IgD-negative memory B cell (primary cell): ENCODE results near the gene CSNK1G3. TPM values are rescaled to one million over a fixed set of nuclear protein-coding genes. Genes with fewer than 3 reads are reported as not detected.

ENCODE experiments used
- H3K27ac Mint-ChIP-seq, 3 donors: one replicate each; pipeline ENCODE4 v1.8.0; 2020 to 2022; ENCODE audit warnings: mild to moderate bottlenecking in 3 of 3, mixed read lengths in 3 of 3, moderate library complexity in 1 of 3
- H3K27me3 Mint-ChIP-seq: one replicate; pipeline ENCODE4 v1.8.0; 2021; ENCODE audit warnings: mixed read lengths
- H3K36me3 Mint-ChIP-seq: one replicate; pipeline ENCODE4 v1.8.0; 2020; ENCODE audit warnings: mild to moderate bottlenecking, mixed read lengths
- H3K4me1 Mint-ChIP-seq, 3 donors: one replicate each; pipeline ENCODE4 v1.8.0; 2020 to 2022; ENCODE audit warnings: mixed read lengths in 3 of 3, mild to moderate bottlenecking in 1 of 3
- H3K4me3 Mint-ChIP-seq, 4 donors: one replicate each; pipeline ENCODE4 v1.8.0; 2020 to 2022; ENCODE audit warnings: mild to moderate bottlenecking in 4 of 4, mixed read lengths in 4 of 4, moderate library complexity in 3 of 4
- H3K9me3 Mint-ChIP-seq, 3 donors: one replicate each; pipeline ENCODE4 v1.8.0; 2020 to 2021; ENCODE audit warnings: mixed read lengths in 3 of 3, mild to moderate bottlenecking in 1 of 3
- polyA plus RNA-seq: library from polyadenylated mRNA; unstranded; fragments of 300-500 nt; fragmentation: Illumina TruSeq; gene quantifications from one replicate; pipeline ENCODE4 v1.2.3, GENCODE V29; 2021

Gene CSNK1G3
- polyA plus RNA-seq, 1 donor from 2014 or later = 53.6 TPM

DNA sequence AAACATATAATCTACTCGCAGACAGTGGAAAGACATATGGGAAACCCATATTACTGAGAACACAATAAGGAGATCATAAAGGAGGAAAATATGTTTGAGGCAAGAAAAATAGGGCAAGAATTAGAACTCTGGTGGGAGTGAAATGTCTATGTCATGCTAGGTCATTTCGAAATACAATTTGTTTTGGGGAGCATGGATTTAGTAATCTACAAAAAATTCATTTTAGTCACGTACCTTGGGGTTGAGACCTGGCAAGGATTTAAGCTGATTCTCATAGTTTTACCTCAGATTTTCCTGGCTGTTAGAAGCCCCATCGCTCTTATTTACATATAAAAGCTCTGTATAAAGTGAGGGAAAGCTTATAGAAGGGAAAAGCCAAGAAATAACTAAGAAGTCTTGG is 11.5 kb upstream of the CSNK1G3 start:
- H3K36me3 Mint-ChIP-seq = no peaks in the 10 kb centered on the region
- H3K4me1 Mint-ChIP-seq = no peaks in the 10 kb centered on the region
- H3K27ac Mint-ChIP-seq = peak overlapping the region in 1 of 3 donors; percentile 10
- peaks cover 0 to 2% (median 0%) of the 10 kb centered on the region in 3 donors for H3K9me3 Mint-ChIP-seq
- H3K4me3 Mint-ChIP-seq = no peak overlapping the region
- no peaks in the 10 kb centered on the region for H3K27me3 Mint-ChIP-seq

DNA sequence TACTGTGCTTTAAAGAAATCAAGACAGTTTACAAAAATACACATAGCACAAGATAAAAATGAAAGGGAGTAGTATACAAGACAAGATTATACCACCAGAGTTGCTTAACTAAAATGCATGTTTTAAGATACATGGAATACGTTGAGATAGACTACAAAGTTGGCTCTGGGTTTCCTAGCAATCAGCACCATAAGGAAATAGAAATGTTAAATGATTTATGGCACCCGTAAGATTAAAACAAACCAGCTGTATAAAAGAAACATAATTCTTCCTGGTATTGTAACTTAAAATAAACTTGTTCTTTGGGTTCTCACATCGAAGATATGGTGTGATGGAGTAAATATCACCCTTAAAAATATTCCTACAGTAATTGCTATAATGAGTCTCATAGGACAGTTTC is 9.9 kb upstream of the CSNK1G3 start:
- Mint-ChIP-seq H3K36me3 (peaks cover 2% of the 10 kb centered on the region), H3K9me3 (peaks cover 0 to 2% (median 0%) of the 10 kb centered on the region in 3 donors), H3K4me1 (no peaks in the 10 kb centered on the region), H3K27ac (no peak overlapping the region), H3K27me3 (no peaks in the 10 kb centered on the region), H3K4me3 (no peak overlapping the region)

DNA sequence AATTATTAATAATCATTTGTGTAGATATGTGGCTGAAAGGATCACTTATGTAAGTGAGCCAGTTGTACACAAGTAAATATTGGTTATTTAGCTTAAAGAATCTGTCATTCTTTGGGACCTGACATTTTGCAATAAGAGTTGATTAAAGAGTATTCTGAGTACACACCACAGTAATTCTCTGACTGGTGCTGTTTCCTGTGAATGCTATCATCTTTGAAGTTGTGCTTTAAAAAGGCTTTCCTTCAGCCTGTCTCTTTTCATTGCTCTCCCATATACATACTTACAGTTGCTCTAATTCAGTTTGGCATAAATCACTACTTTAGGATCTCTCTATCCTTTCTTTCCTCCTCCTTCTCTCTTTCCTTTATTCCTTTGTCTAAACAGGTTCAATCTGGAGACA is 8.7 kb upstream of the CSNK1G3 start:
- Mint-ChIP-seq H3K9me3 (peaks cover 0 to 2% (median 0%) of the 10 kb centered on the region in 3 donors), H3K4me1 (no peaks in the 10 kb centered on the region), H3K36me3 (peaks cover 2% of the 10 kb centered on the region), H3K27me3 (no peaks in the 10 kb centered on the region), H3K4me3 (no peak overlapping the region), H3K27ac (no peak overlapping the region)

DNA sequence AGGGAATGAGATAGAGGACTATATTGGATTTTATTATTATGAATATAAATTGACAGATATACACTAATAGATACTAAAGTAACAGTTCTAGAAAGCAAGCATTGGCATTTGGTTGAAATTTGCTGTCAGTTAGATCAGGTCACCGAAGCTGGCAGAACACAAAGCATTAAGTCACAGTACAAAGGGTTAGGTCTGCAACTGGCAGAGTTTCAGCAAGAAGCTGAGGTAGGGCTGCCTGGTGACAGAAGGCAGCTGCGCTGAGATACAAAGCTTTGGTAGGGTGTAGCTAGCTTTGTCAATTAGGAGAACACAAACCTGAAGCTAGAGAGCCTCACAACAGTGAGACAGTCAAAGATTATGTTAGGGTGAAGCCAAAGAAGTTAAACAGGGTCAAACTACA is 6.3 kb upstream of the CSNK1G3 start:
- H3K4me1 Mint-ChIP-seq = no peaks in the 10 kb centered on the region
- peaks cover 2% of the 10 kb centered on the region for H3K36me3 Mint-ChIP-seq
- H3K4me3 Mint-ChIP-seq = no peak overlapping the region
- H3K9me3 Mint-ChIP-seq = no peaks in the 10 kb centered on the region
- H3K27ac Mint-ChIP-seq = no peak overlapping the region
- no peaks in the 10 kb centered on the region for H3K27me3 Mint-ChIP-seq

DNA sequence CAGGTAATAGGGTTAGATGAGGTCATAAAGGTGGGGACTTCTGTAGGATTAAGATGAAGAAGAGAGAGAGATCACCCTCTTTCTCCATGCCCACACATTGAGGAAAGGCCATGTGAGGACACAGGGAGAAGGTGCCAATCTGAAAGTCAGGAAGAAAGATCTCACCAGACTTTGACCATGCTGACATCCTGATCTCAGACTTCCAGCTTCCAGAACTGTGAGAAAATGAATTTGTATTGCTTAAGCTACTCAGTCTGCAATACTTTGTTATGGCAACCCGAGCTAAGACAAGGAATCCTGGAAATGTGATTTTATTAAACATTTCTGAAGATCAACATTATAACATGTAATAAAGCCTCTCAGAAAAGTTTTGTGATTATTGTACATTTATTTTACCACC is 3.5 kb upstream of the CSNK1G3 start:
- Mint-ChIP-seq H3K9me3 (no peaks in the 10 kb centered on the region), H3K4me1 (peaks cover 7 to 11% (median 9%) of the 10 kb centered on the region in 3 donors), H3K4me3 (no peak overlapping the region), H3K27ac (no peak overlapping the region), H3K36me3 (peaks cover 2% of the 10 kb centered on the region), H3K27me3 (no peaks in the 10 kb centered on the region)

DNA sequence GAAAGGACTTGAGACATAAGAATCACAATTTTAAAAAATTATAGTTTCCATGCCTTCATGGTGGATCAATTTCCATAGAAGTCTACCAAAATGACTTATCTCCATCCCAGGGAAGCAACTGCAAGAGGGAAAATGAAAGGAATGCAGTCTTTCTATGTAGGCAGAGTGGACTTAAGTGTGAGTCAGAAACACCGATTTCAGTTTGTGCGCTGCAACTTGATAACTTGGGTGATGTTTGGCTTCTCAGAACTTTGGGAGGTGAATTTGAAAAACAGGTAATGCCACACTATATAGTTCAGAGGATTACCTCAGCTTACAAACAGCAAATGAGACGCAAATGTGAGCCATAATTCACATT is 708 bp upstream of the CSNK1G3 start:
- peaks cover 25 to 36% (median 29%) of the 10 kb centered on the region in 3 donors for H3K4me1 Mint-ChIP-seq
- no peaks in the 10 kb centered on the region for H3K9me3 Mint-ChIP-seq
- peak overlapping the region; percentile 98 to 100 (median 100) for H3K4me3 Mint-ChIP-seq
- no peaks in the 10 kb centered on the region for H3K36me3 Mint-ChIP-seq
- no peaks in the 10 kb centered on the region for H3K27me3 Mint-ChIP-seq
- peak overlapping the region; percentile 95 to 100 (median 96) for H3K27ac Mint-ChIP-seq

DNA sequence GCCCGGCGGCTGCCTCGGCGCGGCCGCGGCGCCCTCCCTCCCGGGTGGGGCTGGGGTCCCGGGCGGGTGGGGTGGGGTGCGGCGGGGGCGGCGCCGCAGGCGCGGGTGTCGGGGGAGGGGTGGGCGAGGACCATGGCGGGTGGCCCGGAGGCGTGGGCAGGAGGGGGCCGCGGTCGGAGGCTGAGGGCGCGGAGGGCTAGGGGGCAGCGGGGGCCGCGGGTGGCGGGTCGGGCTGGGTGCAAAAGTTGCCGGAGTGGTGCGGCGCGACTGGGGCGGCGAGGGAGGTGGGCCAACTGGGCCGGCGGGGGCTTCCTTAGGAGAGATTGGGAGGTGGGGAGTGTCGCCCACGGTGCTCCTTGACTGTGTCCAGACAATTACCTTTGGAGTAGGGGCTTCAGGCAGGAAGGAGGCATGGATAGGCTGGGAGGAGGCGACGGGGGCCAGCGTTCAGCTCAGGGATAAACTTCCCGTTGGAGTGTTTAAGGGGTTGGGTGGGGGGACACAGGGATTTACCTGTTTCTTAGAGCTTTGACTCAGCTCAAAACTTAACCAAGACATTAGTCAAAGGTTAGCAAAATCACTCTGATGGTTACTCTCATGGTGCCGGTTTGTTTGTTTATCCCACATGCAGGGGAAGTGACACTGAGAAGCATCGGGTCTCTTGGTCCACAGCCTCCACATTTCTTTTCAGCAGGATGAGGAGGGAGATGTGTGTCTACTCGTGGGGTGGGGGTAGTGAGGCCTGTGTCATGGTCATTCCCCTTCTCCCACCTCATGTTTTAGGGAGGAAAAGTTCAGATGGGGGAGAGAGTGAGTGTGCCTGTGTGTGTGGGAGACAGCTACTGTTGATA is 859 bp downstream of the CSNK1G3 start:
- Mint-ChIP-seq H3K9me3 (no peaks in the 10 kb centered on the region), H3K27ac (peak overlapping the region; percentile 82 to 97 (median 92)), H3K27me3 (no peaks in the 10 kb centered on the region), H3K4me3 (peak overlapping the region; percentile 94 to 99 (median 98)), H3K4me1 (peaks cover 36 to 49% (median 38%) of the 10 kb centered on the region in 3 donors), H3K36me3 (no peaks in the 10 kb centered on the region)

DNA sequence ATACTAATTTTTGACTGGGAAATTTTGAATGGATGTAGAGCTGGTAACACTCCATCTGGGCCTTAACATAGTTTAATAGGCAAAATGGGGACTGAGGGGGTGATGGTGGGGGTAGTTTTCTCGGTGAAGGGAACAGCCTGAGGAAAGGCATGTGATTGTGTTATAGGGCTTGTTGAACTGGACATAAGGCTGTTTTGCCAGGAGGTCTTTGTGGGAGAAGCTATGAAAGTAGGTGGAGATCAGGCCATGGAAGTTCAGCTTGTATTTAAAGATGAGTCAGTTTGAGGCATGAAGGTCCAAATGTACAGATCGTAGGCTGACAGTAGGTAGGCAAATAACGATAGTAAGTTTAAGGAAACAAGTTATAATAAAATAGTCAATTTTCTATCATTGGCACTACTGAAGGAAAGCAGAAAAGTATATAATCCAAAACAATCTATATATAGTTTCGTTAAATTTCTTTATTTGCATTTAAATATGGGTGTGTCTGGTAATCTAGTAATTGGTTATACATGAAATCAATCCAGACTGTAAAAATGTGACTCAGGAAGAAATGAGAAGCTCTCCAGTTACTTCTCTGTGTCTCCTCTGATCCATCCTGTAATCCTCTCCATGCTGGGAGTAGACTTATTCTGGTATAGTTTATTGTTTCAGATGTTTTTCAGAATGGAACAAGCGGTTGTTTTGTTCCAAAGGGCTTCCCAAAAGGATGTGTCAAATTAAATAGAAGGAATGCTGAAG is 2.8 kb downstream of the CSNK1G3 start:
- H3K4me3 Mint-ChIP-seq = peak overlapping the region; percentile 46 to 69 (median 60)
- H3K27ac Mint-ChIP-seq = peak overlapping the region; percentile 22 to 87 (median 79)
- no peaks in the 10 kb centered on the region for H3K9me3 Mint-ChIP-seq
- H3K4me1 Mint-ChIP-seq = peaks cover 48 to 62% (median 51%) of the 10 kb centered on the region in 3 donors
- no peaks in the 10 kb centered on the region for H3K36me3 Mint-ChIP-seq
- no peaks in the 10 kb centered on the region for H3K27me3 Mint-ChIP-seq

DNA sequence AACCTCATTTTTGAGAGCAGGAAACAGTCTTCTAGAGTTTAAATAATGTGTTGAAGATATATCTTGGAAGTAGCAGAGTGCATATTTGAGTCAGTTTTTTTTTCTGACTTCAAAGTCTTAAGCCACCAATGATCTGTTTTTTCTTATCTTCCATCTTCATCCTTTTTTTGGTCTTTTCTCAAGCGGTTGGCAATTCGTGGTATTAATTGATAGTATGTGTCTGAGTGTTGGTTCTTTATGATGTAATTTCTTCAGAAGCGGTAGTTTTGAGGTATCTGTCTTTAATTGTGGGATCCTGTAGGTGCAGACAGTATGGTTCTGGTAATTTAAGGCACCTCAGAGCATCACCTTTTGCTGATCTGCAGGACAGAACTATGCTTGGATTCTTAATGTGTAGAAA is 3.9 kb downstream of the CSNK1G3 start:
- peaks cover 54 to 67% (median 57%) of the 10 kb centered on the region in 3 donors for H3K4me1 Mint-ChIP-seq
- peak overlapping the region in 3 of 4 donors; percentile 43 to 86 (median 48) for H3K4me3 Mint-ChIP-seq
- H3K27me3 Mint-ChIP-seq = no peaks in the 10 kb centered on the region
- H3K27ac Mint-ChIP-seq = peak overlapping the region; percentile 5 to 55 (median 10)
- no peaks in the 10 kb centered on the region for H3K9me3 Mint-ChIP-seq
- H3K36me3 Mint-ChIP-seq = no peaks in the 10 kb centered on the region

DNA sequence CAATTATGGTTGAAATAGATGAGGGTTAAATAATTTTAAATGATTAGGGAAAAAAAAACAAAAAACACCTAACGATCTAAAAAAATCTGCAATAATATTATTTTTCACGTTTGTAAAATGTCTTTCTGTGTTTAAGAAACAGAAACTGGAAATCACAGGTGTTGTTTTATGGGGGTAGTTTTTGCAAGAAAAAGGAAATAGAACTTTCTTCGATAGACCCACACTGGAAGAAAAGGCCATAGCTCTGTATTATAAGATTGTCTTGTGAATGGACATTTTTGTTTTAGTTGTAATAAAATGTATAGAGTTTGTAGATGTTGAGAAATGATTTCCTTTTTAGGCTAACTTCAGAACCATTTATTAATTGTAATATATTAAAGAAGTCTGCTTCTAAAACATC is 5.5 kb downstream of the CSNK1G3 start:
- Mint-ChIP-seq H3K4me3 (peak overlapping the region in 3 of 4 donors; percentile 65 to 75 (median 71)), H3K27me3 (no peaks in the 10 kb centered on the region), H3K9me3 (no peaks in the 10 kb centered on the region), H3K36me3 (no peaks in the 10 kb centered on the region), H3K4me1 (peaks cover 57 to 64% (median 58%) of the 10 kb centered on the region in 3 donors), H3K27ac (peak overlapping the region; percentile 30 to 90 (median 71))

DNA sequence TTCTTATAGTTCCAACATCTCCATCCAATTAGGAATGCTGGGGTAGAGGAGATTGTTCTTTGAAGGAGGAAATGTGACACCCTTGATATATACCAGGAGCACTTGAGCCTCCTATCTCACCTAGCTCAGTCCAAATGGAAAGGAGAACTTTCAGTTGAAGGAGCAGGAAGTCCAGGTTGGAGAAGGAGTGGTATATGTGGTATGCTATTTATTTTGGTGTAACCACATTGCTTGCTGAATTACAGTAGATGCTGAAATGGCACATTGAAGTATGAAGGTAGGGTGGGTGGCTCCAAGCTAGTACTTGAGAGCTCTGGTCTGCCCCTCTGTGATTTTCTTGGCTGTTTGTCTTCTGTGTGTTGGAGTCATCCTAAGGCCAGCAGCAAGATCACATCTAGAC is 6.1 kb downstream of the CSNK1G3 start:
- Mint-ChIP-seq H3K27ac (peak overlapping the region; percentile 30 to 90 (median 71)), H3K4me3 (peak overlapping the region; percentile 6 to 83 (median 66)), H3K36me3 (no peaks in the 10 kb centered on the region), H3K4me1 (peaks cover 58 to 65% (median 61%) of the 10 kb centered on the region in 3 donors), H3K9me3 (no peaks in the 10 kb centered on the region), H3K27me3 (no peaks in the 10 kb centered on the region)

DNA sequence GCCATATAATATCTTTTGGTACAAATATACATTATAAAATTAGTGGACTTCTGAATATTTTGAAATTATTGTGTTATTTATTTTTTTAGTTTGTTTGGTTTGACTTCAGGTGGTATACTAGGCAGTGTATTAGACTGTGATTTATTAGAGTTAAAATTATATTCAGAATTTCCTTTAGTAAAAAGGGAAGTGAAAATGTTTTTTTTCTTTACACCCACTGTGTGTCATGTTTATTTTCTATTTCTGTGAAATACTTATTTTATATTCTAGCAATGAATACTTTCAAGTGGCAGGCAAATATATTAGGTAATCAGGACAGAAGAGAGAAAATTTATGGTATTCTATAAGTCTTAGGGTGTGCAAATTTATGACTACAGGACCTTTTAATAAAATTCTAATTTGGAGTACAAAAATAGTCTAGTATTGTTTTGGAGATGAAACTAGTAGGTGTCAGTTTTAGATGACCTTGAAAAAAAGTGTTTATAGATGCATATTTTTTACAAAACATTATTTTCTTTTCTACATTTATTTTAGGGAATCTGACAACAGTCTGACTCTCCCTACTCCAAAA is 8.8 kb downstream of the CSNK1G3 start:
- Mint-ChIP-seq H3K36me3 (no peaks in the 10 kb centered on the region), H3K27me3 (no peaks in the 10 kb centered on the region), H3K9me3 (no peaks in the 10 kb centered on the region)

DNA sequence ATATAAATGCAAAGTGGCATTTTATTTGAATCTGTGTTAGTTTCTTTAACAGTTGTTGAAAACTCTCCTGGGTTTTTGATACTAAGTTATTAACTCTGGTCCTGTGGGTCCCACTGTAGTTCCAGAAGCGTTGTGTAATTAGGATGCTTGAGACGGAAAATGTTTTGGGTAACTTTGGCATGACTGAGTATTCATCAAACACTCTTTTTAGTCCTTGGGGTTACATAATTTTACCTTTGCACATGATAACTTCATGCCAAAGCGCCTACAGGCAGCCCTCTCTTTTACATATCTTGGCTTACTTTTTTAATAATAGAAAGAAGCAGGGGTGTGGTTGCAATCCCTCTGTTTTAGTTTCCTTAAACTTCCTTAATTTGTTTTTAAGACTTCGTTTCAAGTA is 12.2 kb downstream of the CSNK1G3 start:
- no peaks in the 10 kb centered on the region for H3K9me3 Mint-ChIP-seq
- no peaks in the 10 kb centered on the region for H3K27me3 Mint-ChIP-seq
- peaks cover 59 to 71% (median 60%) of the 10 kb centered on the region in 3 donors for H3K4me1 Mint-ChIP-seq
- H3K36me3 Mint-ChIP-seq = no peaks in the 10 kb centered on the region
- peak overlapping the region in 3 of 4 donors; percentile 39 to 67 (median 59) for H3K4me3 Mint-ChIP-seq
- no peak overlapping the region for H3K27ac Mint-ChIP-seq

More for the DNA sequence above, 8.8 kb downstream of the CSNK1G3 start:
- H3K27ac Mint-ChIP-seq = peak overlapping the region in 2 of 3 donors; percentile 55 to 85
- H3K4me3 Mint-ChIP-seq = peak overlapping the region; percentile 64 to 92 (median 78)
- H3K4me1 Mint-ChIP-seq = peaks cover 62 to 64% (median 63%) of the 10 kb centered on the region in 3 donors

DNA sequence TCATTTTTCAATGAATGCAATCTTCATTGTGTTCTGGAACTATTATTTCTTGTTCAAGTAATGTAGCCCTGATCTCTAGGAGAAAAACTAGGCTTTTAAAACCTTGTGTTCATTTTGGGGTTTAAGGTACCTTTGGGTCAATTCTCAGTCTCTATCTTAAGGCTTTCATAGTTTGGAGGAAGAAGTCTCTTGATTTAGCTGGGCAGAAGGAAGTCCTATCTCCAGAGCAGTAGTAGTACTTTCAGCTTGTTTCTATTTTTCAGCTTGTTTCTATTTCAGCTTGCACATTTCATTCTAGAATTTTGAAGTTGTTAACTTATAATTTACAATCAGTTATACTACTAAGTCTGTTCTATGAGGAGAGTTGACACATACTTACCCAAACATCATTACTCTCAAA is 15.2 kb downstream of the CSNK1G3 start:
- Mint-ChIP-seq H3K27ac (peak overlapping the region in 2 of 3 donors; percentile 6 to 7), H3K4me1 (peaks cover 58 to 71% (median 61%) of the 10 kb centered on the region in 3 donors), H3K36me3 (no peaks in the 10 kb centered on the region), H3K27me3 (no peaks in the 10 kb centered on the region), H3K9me3 (no peaks in the 10 kb centered on the region), H3K4me3 (peak overlapping the region in 3 of 4 donors; percentile 4 to 56 (median 15))

DNA sequence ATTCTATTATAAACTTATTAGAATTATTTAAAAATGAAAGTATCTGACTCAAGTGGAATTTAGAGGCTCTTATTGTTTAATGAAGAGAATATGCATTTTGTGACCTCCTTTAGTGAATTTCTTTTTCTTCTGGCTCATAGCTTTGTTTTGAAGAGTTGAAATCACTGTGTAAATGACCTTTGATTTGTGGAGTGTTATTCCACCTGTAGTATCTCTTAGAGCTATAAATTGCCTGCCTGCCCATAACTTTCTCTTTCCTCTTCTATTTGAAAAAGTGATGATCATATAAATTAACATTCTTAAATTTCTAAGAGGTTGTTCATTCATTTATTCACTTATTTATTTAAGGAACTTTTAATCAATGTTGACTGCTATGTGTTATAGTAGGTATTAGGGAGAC is 16.1 kb downstream of the CSNK1G3 start:
- Mint-ChIP-seq H3K27me3 (no peaks in the 10 kb centered on the region), H3K4me1 (peaks cover 58 to 70% (median 62%) of the 10 kb centered on the region in 3 donors), H3K27ac (peak overlapping the region in 1 of 3 donors; percentile 16), H3K4me3 (no peak overlapping the region), H3K36me3 (no peaks in the 10 kb centered on the region), H3K9me3 (no peaks in the 10 kb centered on the region)
